ENCODE results near the gene IFIT3. TPM values are rescaled to one million over a fixed set of nuclear protein-coding genes. Genes with fewer than 3 reads are reported as not detected.
A peak's percentile ranks its signal among the peaks of the same experiment; 100 is the strongest.

IFIT3 gene
- polyA plus RNA-seq, 1 donor from 2014 or later, result 16.9 TPM

DNA sequence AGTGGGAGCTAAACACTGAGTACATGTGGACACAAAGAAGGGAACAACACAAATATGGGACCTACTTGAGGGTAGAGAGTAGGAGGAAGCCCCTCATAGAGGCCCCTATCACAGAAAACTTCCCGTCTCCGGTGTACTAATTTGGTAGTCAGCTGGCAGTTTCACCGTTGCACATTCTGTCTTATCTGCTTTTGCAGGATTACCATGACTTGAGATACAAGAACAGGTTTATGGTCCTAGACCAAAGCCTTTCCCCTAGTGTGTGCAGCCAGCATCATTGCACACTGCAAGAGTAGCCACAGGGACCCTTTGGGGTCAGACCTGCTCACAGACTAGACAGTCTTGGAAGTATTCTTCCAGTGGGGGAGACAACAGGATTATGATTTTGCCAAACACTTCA is 44.2 kb downstream of the IFIT3 start:
- Mint-ChIP-seq H3K4me1 (peaks cover 4 to 8% (median 5%) of the 10 kb centered on the region in 3 donors), H3K27me3 (peaks cover 3% of the 10 kb centered on the region), H3K9me3 (no peaks in the 10 kb centered on the region), H3K36me3 (no peaks in the 10 kb centered on the region), H3K27ac (no peak overlapping the region), H3K4me3 (no peak overlapping the region)

DNA sequence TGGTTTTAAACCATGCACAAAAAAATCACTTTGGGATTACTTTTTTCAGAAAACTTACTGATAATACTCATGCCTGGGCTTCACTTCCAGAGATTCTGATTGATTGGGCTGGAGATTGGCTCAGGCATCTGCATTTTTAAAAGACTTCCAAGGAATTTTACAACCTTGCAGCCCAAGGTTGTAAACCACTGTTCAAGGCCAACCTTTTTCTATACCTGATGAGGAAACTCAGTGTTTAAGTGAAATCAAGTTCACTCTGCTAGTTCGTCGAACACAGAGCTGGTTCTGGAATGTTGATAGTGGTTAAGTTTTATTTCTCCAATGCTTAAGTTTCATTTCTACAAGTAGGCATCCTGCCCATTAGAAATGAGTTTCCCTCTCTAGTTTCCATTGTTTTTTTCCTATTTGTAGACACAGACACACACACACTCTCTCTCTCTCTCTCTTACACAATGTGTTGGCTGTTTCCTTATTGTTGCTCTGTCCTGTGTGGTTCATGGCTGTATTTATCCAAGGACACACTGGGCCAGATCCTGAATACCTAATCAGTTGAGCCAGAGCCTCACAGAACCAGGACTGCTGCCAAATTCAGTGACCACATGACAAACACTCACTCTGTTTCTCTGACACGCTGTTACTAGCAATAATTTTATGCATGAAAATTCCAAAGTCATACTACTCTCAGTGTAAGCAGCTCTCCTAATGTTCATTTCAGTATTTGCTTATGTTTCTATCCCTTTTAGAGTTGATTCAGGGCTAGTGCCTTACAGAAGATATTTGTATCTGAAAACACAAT is 46.3 kb downstream of the IFIT3 start:
- Mint-ChIP-seq H3K9me3 (no peaks in the 10 kb centered on the region), H3K4me1 (peaks cover 1 to 4% (median 2%) of the 10 kb centered on the region in 3 donors), H3K4me3 (no peak overlapping the region), H3K36me3 (no peaks in the 10 kb centered on the region), H3K27me3 (peaks cover 3% of the 10 kb centered on the region), H3K27ac (no peak overlapping the region)

DNA sequence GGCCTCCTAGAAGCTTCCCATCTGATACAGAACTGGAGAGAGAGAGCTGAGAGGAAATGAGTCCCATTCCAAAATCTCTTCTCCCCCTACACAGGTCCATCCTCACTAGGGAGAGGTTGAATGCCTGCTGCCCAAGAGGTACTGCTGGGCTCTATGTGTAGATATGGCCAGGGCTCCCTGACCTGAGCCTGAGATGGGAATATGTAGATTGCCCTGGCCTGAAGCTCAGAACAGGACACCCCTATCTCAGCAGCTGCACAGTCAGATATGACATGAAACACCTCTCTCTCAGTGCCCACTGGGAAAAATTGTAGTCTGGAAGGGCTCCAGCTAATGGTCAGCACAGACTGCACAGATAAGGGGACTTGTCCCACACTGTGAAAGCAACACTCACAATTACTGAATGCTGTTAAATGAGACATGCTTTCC is 46.9 kb downstream of the IFIT3 start:
- Mint-ChIP-seq H3K27me3 (peaks cover 3% of the 10 kb centered on the region), H3K4me3 (no peak overlapping the region), H3K36me3 (no peaks in the 10 kb centered on the region), H3K4me1 (peaks cover 0 to under 1% (median 0%) of the 10 kb centered on the region in 3 donors), H3K27ac (no peak overlapping the region), H3K9me3 (no peaks in the 10 kb centered on the region)

DNA sequence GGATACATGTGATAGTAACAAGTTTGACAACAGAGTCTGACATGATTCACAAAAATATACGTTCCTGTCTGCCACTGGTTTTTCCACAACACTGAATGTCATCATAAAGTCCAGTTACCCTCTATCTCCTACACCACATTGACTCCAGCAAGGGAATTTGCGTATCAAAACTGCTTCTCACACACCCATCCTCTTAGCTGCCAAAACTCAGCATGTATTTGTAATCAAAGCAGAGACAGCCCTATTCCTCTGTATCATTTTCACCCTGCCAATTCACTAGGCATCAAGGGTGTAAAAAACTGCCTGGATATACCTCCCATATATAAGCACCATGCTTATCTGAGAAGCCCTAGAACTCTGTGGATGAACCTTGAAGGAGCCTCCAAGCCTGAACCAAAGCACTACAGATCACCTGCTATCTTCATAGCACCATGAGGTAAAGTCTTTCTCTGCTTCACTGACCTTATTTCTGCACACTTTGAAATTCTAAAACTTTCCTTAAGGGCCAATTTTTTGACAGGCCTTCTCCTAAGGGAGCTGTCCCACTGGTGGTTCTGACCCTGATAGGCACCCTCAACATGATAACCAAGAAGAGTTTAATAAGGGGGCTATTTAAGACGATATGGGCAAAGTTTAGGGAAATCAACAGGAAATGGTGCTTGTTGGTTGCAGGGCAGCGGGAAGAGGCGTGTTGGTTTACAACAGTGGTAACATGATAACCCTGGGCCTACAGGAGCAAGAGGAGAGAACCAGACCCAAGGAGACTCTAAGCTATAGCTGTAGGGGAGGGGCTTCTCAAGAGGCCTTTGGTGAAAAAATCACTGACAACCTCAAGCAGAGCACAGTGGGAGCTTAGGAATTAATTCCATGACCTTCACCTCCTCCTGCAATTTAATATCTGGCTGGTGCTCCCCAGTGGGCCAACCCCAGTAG is 50.2 kb downstream of the IFIT3 start, which contains the start of gene IFIT1B:
TSS of gene IFIT1B (plus strand) at position 352 of the 933 bp plus-strand sequence. CDS start at position 432, 80 bp downstream.
- Mint-ChIP-seq H3K4me3 (no peak within 1 kb of the TSS), H3K27ac (no peak within 1 kb of the TSS), H3K27me3 (no peaks in the 10 kb centered on the region), H3K4me1 (no peaks in the 10 kb centered on the region), H3K36me3 (no peaks in the 10 kb centered on the region), H3K9me3 (no peaks in the 10 kb centered on the region)

DNA sequence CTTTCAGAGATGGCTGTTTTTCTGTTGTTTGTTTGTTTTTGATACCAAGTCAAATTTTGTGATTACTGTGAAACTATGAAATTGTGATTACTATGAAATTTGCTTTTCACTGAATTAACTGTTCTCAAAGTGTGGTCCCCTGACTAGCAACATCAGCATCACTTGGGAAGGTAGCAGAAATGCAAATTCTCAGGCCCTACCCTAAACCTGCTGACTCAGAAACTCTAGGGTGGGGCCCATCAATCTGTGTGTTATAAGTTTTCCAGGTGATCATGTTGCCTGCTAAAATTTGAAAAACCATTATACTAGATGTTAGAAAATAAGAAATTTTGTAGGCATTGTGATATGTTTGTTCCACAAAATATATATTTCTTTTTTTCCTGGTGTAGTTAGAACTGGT is 51.3 kb downstream of the IFIT3 start:
- Mint-ChIP-seq H3K36me3 (no peaks in the 10 kb centered on the region), H3K9me3 (no peaks in the 10 kb centered on the region), H3K4me3 (no peak overlapping the region), H3K27me3 (no peaks in the 10 kb centered on the region), H3K4me1 (peaks cover 0 to 3% (median 2%) of the 10 kb centered on the region in 3 donors), H3K27ac (no peak overlapping the region)

DNA sequence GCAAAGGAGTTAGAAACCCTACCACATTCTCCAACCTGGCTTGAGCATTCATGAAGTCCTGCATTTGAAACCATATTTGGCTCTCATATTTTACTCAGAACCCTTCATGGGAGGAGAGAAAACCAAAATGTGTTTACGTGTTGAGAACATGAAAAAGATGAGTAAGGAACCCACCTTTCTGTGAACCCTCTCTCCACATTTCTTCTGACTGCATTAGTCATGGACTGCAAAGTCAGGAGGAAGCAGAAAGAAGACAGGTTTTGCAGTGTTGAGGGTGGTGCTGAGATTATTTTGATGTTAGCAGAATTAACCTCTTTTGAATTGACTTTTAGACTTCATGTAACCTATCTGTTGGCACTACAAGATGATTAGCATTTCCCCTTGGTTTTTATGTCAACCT is 55.0 kb downstream of the IFIT3 start:
- H3K27ac Mint-ChIP-seq, result no peak overlapping the region
- no peaks in the 10 kb centered on the region for H3K27me3 Mint-ChIP-seq
- H3K9me3 Mint-ChIP-seq, result no peaks in the 10 kb centered on the region
- no peak overlapping the region for H3K4me3 Mint-ChIP-seq
- no peaks in the 10 kb centered on the region for H3K36me3 Mint-ChIP-seq
- peaks cover 12 to 15% (median 14%) of the 10 kb centered on the region in 3 donors for H3K4me1 Mint-ChIP-seq

DNA sequence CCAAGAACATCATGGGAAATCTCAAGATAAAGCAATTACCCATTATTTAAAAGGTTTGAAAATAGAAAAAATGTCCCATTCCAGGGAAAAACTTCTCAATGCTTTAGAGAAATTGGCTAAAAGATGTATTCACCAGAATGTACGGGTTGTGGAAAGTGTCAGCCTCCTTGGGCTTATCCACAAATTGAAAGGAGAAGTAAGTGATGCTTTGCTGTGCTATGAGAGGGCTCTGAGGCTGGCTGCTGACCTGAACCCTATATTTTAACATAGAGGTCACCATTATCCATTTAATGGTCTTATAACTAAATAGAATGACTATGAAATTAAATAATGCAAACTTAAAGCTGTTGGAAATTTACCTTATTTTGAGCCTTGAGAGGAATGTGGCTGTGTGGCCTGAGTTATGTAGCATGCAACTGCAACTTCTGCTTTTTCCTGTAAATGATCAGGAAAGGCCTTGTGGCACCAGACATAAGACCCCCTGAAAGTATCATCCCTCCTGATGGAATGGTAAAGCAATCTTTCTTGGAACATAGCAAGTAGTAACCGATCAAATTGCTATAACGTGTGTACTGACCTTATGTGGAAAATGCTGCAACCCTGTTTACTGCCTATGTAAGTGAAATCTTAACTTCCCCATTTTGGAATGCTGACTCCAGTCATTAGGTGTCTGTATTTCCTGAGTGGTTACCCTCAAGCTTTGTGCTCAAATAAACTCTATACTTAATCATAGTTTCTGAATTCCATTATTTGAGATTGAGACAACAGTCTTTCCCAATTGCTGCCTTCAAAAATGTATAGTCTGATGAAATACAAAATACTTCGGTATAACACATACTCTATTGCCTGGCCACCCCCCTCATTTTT is 56.9 kb downstream of the IFIT3 start:
- H3K27ac Mint-ChIP-seq, result peak overlapping the region in 2 of 3 donors; percentile 24 to 40
- H3K36me3 Mint-ChIP-seq, result no peaks in the 10 kb centered on the region
- H3K4me3 Mint-ChIP-seq, result peak overlapping the region in 2 of 4 donors; percentile 32 to 65
- no peaks in the 10 kb centered on the region for H3K27me3 Mint-ChIP-seq
- H3K4me1 Mint-ChIP-seq, result peaks cover 12 to 15% (median 14%) of the 10 kb centered on the region in 3 donors
- H3K9me3 Mint-ChIP-seq, result no peaks in the 10 kb centered on the region

DNA sequence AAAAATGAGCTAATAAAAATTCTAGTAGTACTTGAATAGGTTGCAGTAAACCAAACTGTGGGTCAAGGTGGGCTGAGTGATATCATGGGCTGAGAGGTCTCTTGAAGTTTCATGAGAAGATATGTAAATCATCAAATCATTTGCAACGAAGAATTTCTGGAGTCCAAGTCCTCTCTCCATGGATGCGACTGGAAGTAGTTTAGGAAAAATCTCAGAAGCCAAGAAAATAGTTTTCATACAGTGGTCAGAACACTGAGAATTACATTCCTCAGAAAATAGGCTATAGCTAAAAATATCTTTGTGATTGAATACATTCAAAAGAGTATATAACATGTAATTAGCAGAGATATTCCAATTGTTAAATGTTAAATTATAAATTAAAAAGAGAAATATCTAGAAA is 61.0 kb downstream of the IFIT3 start:
- Mint-ChIP-seq H3K4me1 (peaks cover 23 to 35% (median 29%) of the 10 kb centered on the region in 3 donors), H3K36me3 (no peaks in the 10 kb centered on the region), H3K4me3 (no peak overlapping the region), H3K9me3 (no peaks in the 10 kb centered on the region), H3K27me3 (no peaks in the 10 kb centered on the region), H3K27ac (peak overlapping the region in 1 of 3 donors; percentile 83)

DNA sequence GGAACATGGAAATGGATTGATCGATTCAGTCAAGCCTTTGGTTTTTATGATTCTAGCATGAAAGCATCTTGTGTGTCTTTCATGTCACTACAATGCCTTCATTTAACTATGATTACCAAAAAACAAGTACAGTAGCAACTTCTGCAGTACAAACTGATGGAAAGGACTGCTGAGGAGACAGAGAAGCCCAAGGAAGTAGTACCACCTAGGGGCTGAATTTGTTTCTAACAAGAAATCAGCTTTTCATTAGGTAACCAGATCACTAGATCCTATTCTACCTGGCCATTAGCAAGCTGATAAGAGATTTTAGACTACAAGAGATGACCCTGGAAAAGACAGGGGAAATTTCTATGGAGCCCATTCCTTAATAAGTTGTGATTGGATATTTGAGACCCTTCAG is 61.5 kb downstream of the IFIT3 start:
- H3K27me3 Mint-ChIP-seq, result no peaks in the 10 kb centered on the region
- H3K27ac Mint-ChIP-seq, result no peak overlapping the region
- no peaks in the 10 kb centered on the region for H3K9me3 Mint-ChIP-seq
- no peak overlapping the region for H3K4me3 Mint-ChIP-seq
- no peaks in the 10 kb centered on the region for H3K36me3 Mint-ChIP-seq
- H3K4me1 Mint-ChIP-seq, result peaks cover 25 to 34% (median 28%) of the 10 kb centered on the region in 3 donors

Other genes starting within 250 kb of the IFIT3 start
- not detected for gene CH25H, start 120.7 kb upstream of the IFIT3 start, polyA plus RNA-seq
- gene LIPA, start 76.2 kb upstream of the IFIT3 start, polyA plus RNA-seq, result 73.9 TPM
- gene IFIT2, start 26.0 kb upstream of the IFIT3 start, polyA plus RNA-seq, result 13.6 TPM
- gene IFIT1B, start 50.1 kb downstream of the IFIT3 start, polyA plus RNA-seq, result not detected
- 8.5 TPM for gene IFIT1, start 64.6 kb downstream of the IFIT3 start, polyA plus RNA-seq
- 17.3 TPM for gene IFIT5, start 86.6 kb downstream of the IFIT3 start, polyA plus RNA-seq
- gene SLC16A12, start 207.6 kb downstream of the IFIT3 start, polyA plus RNA-seq, result not detected